ENCODE results near the gene DSG3.

The DSG3 gene

DNA sequence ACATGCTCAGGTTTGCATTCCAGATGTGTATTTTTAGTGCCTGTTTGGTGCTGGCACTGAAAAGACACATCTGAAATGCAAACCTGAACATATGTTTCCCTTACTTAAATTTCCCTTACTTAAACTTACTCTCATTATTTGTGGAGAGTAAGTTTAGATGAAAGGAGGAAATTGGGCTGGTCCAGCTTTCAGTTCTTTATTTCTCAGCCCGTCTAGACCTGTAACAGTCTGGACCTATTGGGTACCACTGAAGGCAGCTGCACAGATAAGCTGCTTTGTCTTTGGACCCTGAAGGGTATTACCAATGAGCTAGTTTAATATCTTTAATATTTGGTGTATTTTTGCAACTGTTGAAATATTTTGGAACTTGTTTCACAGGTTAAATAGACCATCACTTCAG lies 17.0 kb upstream of the DSG3 start:
- no peak overlapping the region for H3K27ac ChIP-seq (ENCODE audit: insufficient read depth in 1 of 2, low read depth in 1 of 2, low read length in 2 of 2, poor library complexity in 1 of 2, severe bottlenecking in 2 of 2)
- CTCF ChIA-PET, result no interaction called here
- POLR2A ChIA-PET, result no interaction called here
- H3K36me3 ChIP-seq (ENCODE audit: control insufficient read depth in 4 of 4, insufficient read depth in 4 of 4, low read length in 3 of 4), result no peaks in the 10 kb centered on the region
- no peak for DNase-seq
- H3K4me3 ChIP-seq (ENCODE audit: control insufficient read depth in 1 of 7, extremely low read depth in 1 of 7, insufficient read depth in 4 of 7, low read depth in 2 of 7, low read length in 6 of 7), result no peak overlapping the region
- peaks cover 0 to 6% (median 0%) of the 10 kb centered on the region in 5 experiments for H3K9me3 ChIP-seq (ENCODE audit: control extremely low read depth in 1 of 5, control insufficient read depth in 4 of 5, insufficient read depth in 2 of 5, low read depth in 1 of 5, low read length in 4 of 5)
- no CpG with 5 or more reads among the region's 1 CpG for WGBS (ENCODE audit: insufficient coverage)
- H3K4me1 ChIP-seq (ENCODE audit: control extremely low read depth in 1 of 4, control insufficient read depth in 4 of 4, insufficient read depth in 4 of 4, low read length in 3 of 4), result peaks cover 0 to 2% (median 0%) of the 10 kb centered on the region in 4 experiments
- H3K27me3 ChIP-seq (replicated peaks in 2 of 5; ENCODE audit: control insufficient read depth in 4 of 5, insufficient read depth in 5 of 5, low read length in 4 of 5), result peaks cover 0 to 3% (median 0%) of the 10 kb centered on the region in 5 experiments

DNA sequence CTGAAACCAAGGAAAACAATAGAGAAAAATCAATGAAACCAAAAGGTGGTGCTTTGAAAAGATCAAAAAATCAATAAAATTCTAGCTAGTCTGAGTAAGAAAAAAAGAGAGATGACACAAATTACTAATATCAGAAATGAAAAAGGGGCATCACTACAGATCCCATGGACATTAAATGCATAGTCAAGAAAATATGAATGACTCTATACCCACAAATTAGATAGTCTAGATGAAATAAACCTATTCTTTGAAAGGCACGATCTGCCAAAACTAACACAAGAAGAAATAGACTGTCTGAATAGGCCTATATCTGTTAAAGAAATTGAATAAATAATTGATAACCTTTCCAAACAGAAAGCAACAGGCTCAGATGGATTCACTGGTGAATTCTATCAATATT lies 15.2 kb upstream of the DSG3 start:
- Histone ChIP-seq H3K4me1 (ENCODE audit: control extremely low read depth in 1 of 4, control insufficient read depth in 4 of 4, insufficient read depth in 4 of 4, low read length in 3 of 4) (no peaks in the 10 kb centered on the region), H3K4me3 (ENCODE audit: control insufficient read depth in 1 of 7, extremely low read depth in 1 of 7, insufficient read depth in 4 of 7, low read depth in 2 of 7, low read length in 6 of 7) (no peak overlapping the region), H3K36me3 (ENCODE audit: control insufficient read depth in 4 of 4, insufficient read depth in 4 of 4, low read length in 3 of 4) (no peaks in the 10 kb centered on the region), H3K27me3 (replicated peaks in 2 of 5; ENCODE audit: control insufficient read depth in 4 of 5, insufficient read depth in 5 of 5, low read length in 4 of 5) (peaks cover 0 to 3% (median 0%) of the 10 kb centered on the region in 5 experiments), H3K27ac (ENCODE audit: insufficient read depth in 1 of 2, low read depth in 1 of 2, low read length in 2 of 2, poor library complexity in 1 of 2, severe bottlenecking in 2 of 2) (no peak overlapping the region), H3K9me3 (ENCODE audit: control extremely low read depth in 1 of 5, control insufficient read depth in 4 of 5, insufficient read depth in 2 of 5, low read depth in 1 of 5, low read length in 4 of 5) (peaks cover 0 to 6% (median 0%) of the 10 kb centered on the region in 5 experiments)
- ChIA-PET CTCF (no interaction called here), POLR2A (no interaction called here)
- DNase-seq, result no peak
- WGBS (ENCODE audit: insufficient coverage), result no CpG with 5 or more reads among the region's 1 CpG

DNA sequence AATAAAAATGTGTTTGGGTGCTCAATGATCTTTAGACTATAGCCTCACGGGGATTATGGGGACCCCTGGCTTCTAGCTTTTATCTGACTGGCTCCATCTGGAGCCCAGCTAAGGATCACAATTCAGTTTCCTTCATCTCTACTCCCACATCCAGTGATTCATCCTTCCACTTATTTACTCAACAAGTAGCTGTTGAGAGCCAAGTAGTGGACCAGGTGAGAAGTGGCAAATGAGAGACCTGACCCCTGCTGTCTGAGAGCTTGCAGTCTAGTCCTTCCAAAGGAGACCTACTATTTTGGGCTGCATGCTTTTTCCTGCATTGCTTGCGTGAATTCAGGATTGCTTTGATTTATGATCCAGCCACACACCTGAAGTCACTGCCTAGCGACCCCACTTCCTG lies 10.7 kb upstream of the DSG3 start:
- Histone ChIP-seq H3K27me3 (replicated peaks in 2 of 5; ENCODE audit: control insufficient read depth in 4 of 5, insufficient read depth in 5 of 5, low read length in 4 of 5) (no peaks in the 10 kb centered on the region), H3K36me3 (ENCODE audit: control insufficient read depth in 4 of 4, insufficient read depth in 4 of 4, low read length in 3 of 4) (no peaks in the 10 kb centered on the region), H3K9me3 (ENCODE audit: control extremely low read depth in 1 of 5, control insufficient read depth in 4 of 5, insufficient read depth in 2 of 5, low read depth in 1 of 5, low read length in 4 of 5) (peaks cover 0 to 6% (median 0%) of the 10 kb centered on the region in 5 experiments), H3K27ac (ENCODE audit: insufficient read depth in 1 of 2, low read depth in 1 of 2, low read length in 2 of 2, poor library complexity in 1 of 2, severe bottlenecking in 2 of 2) (no peak overlapping the region), H3K4me1 (ENCODE audit: control extremely low read depth in 1 of 4, control insufficient read depth in 4 of 4, insufficient read depth in 4 of 4, low read length in 3 of 4) (no peaks in the 10 kb centered on the region), H3K4me3 (ENCODE audit: control insufficient read depth in 1 of 7, extremely low read depth in 1 of 7, insufficient read depth in 4 of 7, low read depth in 2 of 7, low read length in 6 of 7) (no peak overlapping the region)
- ChIA-PET CTCF (interaction anchor here (1.1 kb wide), 1 partner anchor 10 kb away, joined by 3 read pairs; no protein-coding TSS in a partner anchor), POLR2A (interaction anchor here (0.6 kb wide), 1 partner anchor 49 kb away, joined by 3 read pairs; no protein-coding TSS in a partner anchor)
- DNase-seq, result no peak
- WGBS (ENCODE audit: insufficient coverage), result 73% methylated on average over 3 of the region's 3 CpGs

DNA sequence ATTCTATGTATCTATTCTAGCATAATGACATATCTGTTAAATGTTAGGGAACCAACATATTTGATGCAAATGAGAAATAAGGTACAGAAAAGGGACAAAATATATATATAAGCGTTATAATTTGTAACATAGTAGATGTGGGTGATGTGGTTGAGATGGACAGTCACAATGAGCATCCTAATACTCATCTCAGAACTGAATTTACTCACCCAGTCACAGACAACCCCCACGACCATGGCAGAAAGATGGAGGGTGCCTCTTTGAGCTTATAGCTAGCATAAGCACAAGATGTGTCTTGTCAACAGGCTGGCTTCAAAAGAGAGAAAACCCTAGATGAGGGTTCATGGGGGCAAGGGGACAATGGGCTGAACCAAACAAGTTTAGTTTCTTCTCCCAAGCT lies 9.1 kb upstream of the DSG3 start:
- no CpG with 5 or more reads among the region's 2 CpGs for WGBS (ENCODE audit: insufficient coverage)
- H3K27me3 ChIP-seq (replicated peaks in 2 of 5; ENCODE audit: control insufficient read depth in 4 of 5, insufficient read depth in 5 of 5, low read length in 4 of 5), result no peaks in the 10 kb centered on the region
- no peaks in the 10 kb centered on the region for H3K9me3 ChIP-seq (ENCODE audit: control extremely low read depth in 1 of 5, control insufficient read depth in 4 of 5, insufficient read depth in 2 of 5, low read depth in 1 of 5, low read length in 4 of 5)
- H3K4me3 ChIP-seq (ENCODE audit: control insufficient read depth in 1 of 7, extremely low read depth in 1 of 7, insufficient read depth in 4 of 7, low read depth in 2 of 7, low read length in 6 of 7), result no peak overlapping the region
- CTCF ChIA-PET, result interaction anchor here (1.1 kb wide), 1 partner anchor 10 kb away, joined by 3 read pairs; no protein-coding TSS in a partner anchor
- no peak overlapping the region for H3K27ac ChIP-seq (ENCODE audit: insufficient read depth in 1 of 2, low read depth in 1 of 2, low read length in 2 of 2, poor library complexity in 1 of 2, severe bottlenecking in 2 of 2)
- H3K4me1 ChIP-seq (ENCODE audit: control extremely low read depth in 1 of 4, control insufficient read depth in 4 of 4, insufficient read depth in 4 of 4, low read length in 3 of 4), result no peaks in the 10 kb centered on the region
- POLR2A ChIA-PET, result no interaction called here
- no peaks in the 10 kb centered on the region for H3K36me3 ChIP-seq (ENCODE audit: control insufficient read depth in 4 of 4, insufficient read depth in 4 of 4, low read length in 3 of 4)
- DNase-seq, result no peak

DNA sequence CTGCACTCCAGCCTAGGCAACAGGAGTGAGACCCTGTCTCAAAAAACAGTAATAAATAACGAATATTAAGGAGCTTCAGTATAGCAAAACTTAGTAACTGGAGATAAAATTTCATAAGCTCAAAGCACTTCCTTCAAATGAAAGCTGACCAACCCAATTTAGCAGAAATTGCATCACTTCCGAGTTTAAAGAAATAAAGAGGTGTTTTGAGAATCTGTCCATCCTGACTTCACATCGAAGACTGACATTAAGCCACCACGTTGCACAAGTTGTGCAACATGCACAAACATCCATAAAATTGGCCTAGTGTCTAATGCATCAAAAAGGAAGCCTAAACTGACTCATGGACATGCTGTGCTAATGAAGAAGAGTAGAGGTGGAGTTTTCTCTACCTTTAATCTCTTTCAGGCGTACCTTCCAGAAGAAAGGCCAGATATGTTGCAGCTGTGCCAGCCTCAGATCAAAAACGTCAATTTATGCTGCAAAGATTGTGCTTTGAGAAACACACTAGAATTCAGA lies 7.7 kb upstream of the DSG3 start:
- H3K4me3 ChIP-seq (ENCODE audit: control insufficient read depth in 1 of 7, extremely low read depth in 1 of 7, insufficient read depth in 4 of 7, low read depth in 2 of 7, low read length in 6 of 7), result no peak overlapping the region
- no peaks in the 10 kb centered on the region for H3K27me3 ChIP-seq (replicated peaks in 2 of 5; ENCODE audit: control insufficient read depth in 4 of 5, insufficient read depth in 5 of 5, low read length in 4 of 5)
- H3K36me3 ChIP-seq (ENCODE audit: control insufficient read depth in 4 of 4, insufficient read depth in 4 of 4, low read length in 3 of 4), result no peaks in the 10 kb centered on the region
- H3K27ac ChIP-seq (ENCODE audit: insufficient read depth in 1 of 2, low read depth in 1 of 2, low read length in 2 of 2, poor library complexity in 1 of 2, severe bottlenecking in 2 of 2), result no peak overlapping the region
- CTCF ChIA-PET, result interaction anchor here (1.4 kb wide), 1 partner anchor 16 kb away, joined by 6 read pairs; no protein-coding TSS in a partner anchor
- no peaks in the 10 kb centered on the region for H3K9me3 ChIP-seq (ENCODE audit: control extremely low read depth in 1 of 5, control insufficient read depth in 4 of 5, insufficient read depth in 2 of 5, low read depth in 1 of 5, low read length in 4 of 5)
- DNase-seq, result no peak
- POLR2A ChIA-PET, result no interaction called here
- no peaks in the 10 kb centered on the region for H3K4me1 ChIP-seq (ENCODE audit: control extremely low read depth in 1 of 4, control insufficient read depth in 4 of 4, insufficient read depth in 4 of 4, low read length in 3 of 4)
- WGBS (ENCODE audit: insufficient coverage), result 100% methylated on average over 4 of the region's 6 CpGs

DNA sequence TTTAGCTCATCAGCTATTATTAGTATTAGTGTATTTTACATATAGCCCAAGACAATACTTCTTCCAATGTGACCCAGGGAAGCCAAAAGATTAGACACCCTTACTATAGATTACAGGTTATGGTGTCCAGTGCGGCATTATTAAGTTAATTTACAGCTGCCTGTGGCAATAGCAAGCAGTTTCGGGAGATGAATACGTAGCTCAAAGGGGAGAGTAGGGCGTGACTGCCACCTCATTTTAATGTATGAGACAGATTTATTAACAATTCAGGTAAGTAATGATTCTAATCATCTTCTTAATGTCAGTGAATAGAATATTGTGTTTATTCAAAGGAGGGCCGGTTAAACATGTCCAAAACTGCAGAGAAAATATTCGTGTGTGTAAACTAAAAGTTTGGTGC lies 6.8 kb upstream of the DSG3 start:
- ChIA-PET CTCF (interaction anchor here (1.4 to 1.6 kb wide), 2 partner anchors 14 to 16 kb away, joined by 3 to 6 read pairs; no protein-coding TSS in a partner anchor), POLR2A (no interaction called here)
- Histone ChIP-seq H3K4me1 (ENCODE audit: control extremely low read depth in 1 of 4, control insufficient read depth in 4 of 4, insufficient read depth in 4 of 4, low read length in 3 of 4) (no peaks in the 10 kb centered on the region), H3K27me3 (replicated peaks in 2 of 5; ENCODE audit: control insufficient read depth in 4 of 5, insufficient read depth in 5 of 5, low read length in 4 of 5) (no peaks in the 10 kb centered on the region), H3K36me3 (ENCODE audit: control insufficient read depth in 4 of 4, insufficient read depth in 4 of 4, low read length in 3 of 4) (no peaks in the 10 kb centered on the region), H3K27ac (ENCODE audit: insufficient read depth in 1 of 2, low read depth in 1 of 2, low read length in 2 of 2, poor library complexity in 1 of 2, severe bottlenecking in 2 of 2) (no peak overlapping the region), H3K9me3 (ENCODE audit: control extremely low read depth in 1 of 5, control insufficient read depth in 4 of 5, insufficient read depth in 2 of 5, low read depth in 1 of 5, low read length in 4 of 5) (no peaks in the 10 kb centered on the region), H3K4me3 (ENCODE audit: control insufficient read depth in 1 of 7, extremely low read depth in 1 of 7, insufficient read depth in 4 of 7, low read depth in 2 of 7, low read length in 6 of 7) (no peak overlapping the region)
- WGBS (ENCODE audit: insufficient coverage), result no CpG with 5 or more reads among the region's 6 CpGs
- DNase-seq, result no peak

DNA sequence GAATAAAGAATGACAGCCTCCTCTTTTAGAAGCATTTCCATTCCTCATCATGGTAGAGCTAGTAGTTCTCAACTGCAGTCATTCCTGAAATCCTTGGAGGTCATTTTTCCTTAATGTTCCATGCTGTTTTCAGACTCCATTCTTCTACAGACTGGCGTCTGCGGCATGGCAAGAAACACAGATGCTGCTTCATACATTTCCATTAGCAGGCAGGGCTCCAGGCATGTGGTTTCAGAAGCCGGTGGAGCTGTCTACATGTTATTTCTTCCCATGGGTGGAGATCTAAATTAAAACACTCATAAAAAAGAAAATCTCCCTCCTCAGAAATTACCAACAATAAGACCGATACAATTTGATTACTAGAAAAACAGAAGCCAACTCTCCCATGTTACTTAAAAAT lies 6.0 kb upstream of the DSG3 start:
- no peak overlapping the region for H3K4me3 ChIP-seq (ENCODE audit: control insufficient read depth in 1 of 7, extremely low read depth in 1 of 7, insufficient read depth in 4 of 7, low read depth in 2 of 7, low read length in 6 of 7)
- H3K27ac ChIP-seq (ENCODE audit: insufficient read depth in 1 of 2, low read depth in 1 of 2, low read length in 2 of 2, poor library complexity in 1 of 2, severe bottlenecking in 2 of 2), result no peak overlapping the region
- WGBS (ENCODE audit: insufficient coverage), result 80% methylated on average over 1 of the region's 4 CpGs
- DNase-seq, result no peak
- ChIA-PET CTCF (interaction anchor here (1.6 kb wide), 1 partner anchor 15 kb away, joined by 3 read pairs; no protein-coding TSS in a partner anchor), POLR2A (no interaction called here)
- no peaks in the 10 kb centered on the region for H3K9me3 ChIP-seq (ENCODE audit: control extremely low read depth in 1 of 5, control insufficient read depth in 4 of 5, insufficient read depth in 2 of 5, low read depth in 1 of 5, low read length in 4 of 5)
- H3K27me3 ChIP-seq (replicated peaks in 2 of 5; ENCODE audit: control insufficient read depth in 4 of 5, insufficient read depth in 5 of 5, low read length in 4 of 5), result no peaks in the 10 kb centered on the region
- no peaks in the 10 kb centered on the region for H3K36me3 ChIP-seq (ENCODE audit: control insufficient read depth in 4 of 4, insufficient read depth in 4 of 4, low read length in 3 of 4)
- H3K4me1 ChIP-seq (ENCODE audit: control extremely low read depth in 1 of 4, control insufficient read depth in 4 of 4, insufficient read depth in 4 of 4, low read length in 3 of 4), result no peaks in the 10 kb centered on the region

All from common myeloid progenitor, CD34-positive (primary cell).